CD4-positive, alpha-beta T cell (primary cell): ENCODE results near the gene SCFD2. TPM values are rescaled to one million over a fixed set of nuclear protein-coding genes. Genes with fewer than 3 reads are reported as not detected.

Experiments used
- ATAC-seq: fragments of 200-7000 bp; cut with Tn5 transposase; one replicate; pipeline ENCODE4 v1.10.0; 2022; ENCODE audit warnings: mild to moderate bottlenecking; ENCODE audit not compliant: poor library complexity
- CTCF ChIA-PET: fragments of 350-600 bp; sonication (Branson Sonifier 250); formaldehyde crosslinking; loops from one replicate; lab custom pipeline; 2021; ENCODE audit warnings: antibody characterized with exemption, inconsistent platforms; lab: Charles Lee
- POLR2A ChIA-PET: fragments of 350-600 bp; sonication (Branson Sonifier 250); formaldehyde crosslinking; loops from one replicate; lab custom pipeline; 2021; ENCODE audit warnings: antibody characterized with exemption, inconsistent platforms; lab: Charles Lee
- DNase-seq, 14 experiments: peaks; one replicate each; pipeline ENCODE4 v3.0.0-alpha.2; 2013 to 2020; ENCODE audit warnings: mixed read lengths in 2 of 14
- H3K27ac ChIP-seq, 2 donors: one replicate each; pipeline versions ENCODE4 v1.5.1 to v1.7.0; 2013; ENCODE audit warnings: low read length in 2 of 2, low read depth in 1 of 2, mild to moderate bottlenecking in 1 of 2
- H3K27me3 ChIP-seq, 2 experiments: 1 replicate in 1 of 2; 2 replicates in 1 of 2; pipeline versions ENCODE4 v1.6.1 to v1.7.0; 2013; ENCODE audit warnings: low read length in 2 of 2, control low read depth in 1 of 2, mild to moderate bottlenecking in 1 of 2, moderate library complexity in 1 of 2; ENCODE audit not compliant: insufficient read depth in 2 of 2, control insufficient read depth in 1 of 2
- H3K36me3 ChIP-seq: one replicate; pipeline ENCODE4 v1.6.1; 2013; ENCODE audit warnings: low read length, control low read depth; ENCODE audit not compliant: insufficient read depth
- H3K4me1 ChIP-seq: one replicate; pipeline ENCODE4 v1.6.1; 2013; ENCODE audit warnings: low read length, control low read depth; ENCODE audit not compliant: insufficient read depth
- H3K4me3 ChIP-seq: one replicate; pipeline ENCODE4 v1.5.1; 2013; ENCODE audit warnings: mild to moderate bottlenecking, low read length, moderate library complexity
- H3K9me3 ChIP-seq, 2 experiments: 1 replicate in 1 of 2; 2 replicates in 1 of 2; pipeline versions ENCODE4 v1.6.1 to v1.7.0; 2013; ENCODE audit warnings: low read length in 2 of 2, mild to moderate bottlenecking in 2 of 2, control low read depth in 1 of 2, moderate library complexity in 1 of 2; ENCODE audit not compliant: control insufficient read depth in 1 of 2, insufficient read depth in 1 of 2
- H3K27ac Mint-ChIP-seq: one replicate; pipeline ENCODE4 v1.8.0; 2020; ENCODE audit warnings: mixed read lengths
- H3K27me3 Mint-ChIP-seq: one replicate; pipeline ENCODE4 v1.8.0; 2021; ENCODE audit warnings: mixed read lengths
- H3K36me3 Mint-ChIP-seq: one replicate; pipeline ENCODE4 v1.8.0; 2021; ENCODE audit warnings: low read depth, mixed read lengths
- H3K4me1 Mint-ChIP-seq: one replicate; pipeline ENCODE4 v1.8.0; 2021; ENCODE audit warnings: low read depth, mixed read lengths
- H3K4me3 Mint-ChIP-seq: one replicate; pipeline ENCODE4 v1.8.0; 2020; ENCODE audit warnings: mild to moderate bottlenecking, mixed read lengths
- H3K9me3 Mint-ChIP-seq: one replicate; pipeline ENCODE4 v1.8.0; 2020; ENCODE audit warnings: mixed read lengths
- CTCF ChIP-seq: fragments of 200-600 bp; IDR thresholded peaks from one replicate; pipeline ENCODE4 v1.8.0; 2022; ENCODE audit warnings: antibody characterized with exemption, mild to moderate bottlenecking
- intact Hi-C, 2 experiments: fragments of 100-400 bp; cut with DNase I in 1 of 2; cut with micrococcal nuclease in 1 of 2; formaldehyde crosslinking; loops; one replicate each; pipeline versions ENCODE4 v1.15.1 to v1.9.0; 2023 to 2025; cut with DNase I, micrococcal nuclease
- total RNA-seq, 174 experiments: library from RNA in 2 of 174; stranded (reverse) in 2 of 174; gene quantifications; one replicate each; pipeline ENCODE4 v1.2.3 and lab custom pipeline; 2021 to 2026

SCFD2 gene
- total RNA-seq, 2 experiments from 2014 or later = 15.4 to 17.6 TPM

DNA sequence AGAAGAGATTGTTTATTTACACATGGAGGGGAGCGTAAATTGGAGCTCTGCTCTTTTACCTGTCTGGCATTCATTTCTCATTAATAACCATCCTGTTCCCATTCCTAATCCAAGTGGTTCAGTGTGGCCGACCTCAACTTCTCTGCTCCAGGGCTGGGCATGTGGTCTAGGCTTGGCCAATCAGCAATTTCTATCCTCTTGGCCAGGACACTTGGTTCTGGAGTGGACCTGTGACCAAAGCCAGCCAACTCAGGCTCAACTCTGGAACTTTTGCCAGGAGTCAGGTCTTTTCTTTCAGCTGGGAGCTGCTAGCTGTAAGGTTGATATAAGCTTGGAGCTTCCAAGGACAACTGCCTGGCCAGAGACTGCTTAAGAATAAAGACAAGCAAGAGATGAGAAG lies 519.4 kb downstream of the SCFD2 start:
- CTCF ChIA-PET = no interaction called here
- Histone ChIP-seq H3K36me3 (no peaks in the 10 kb centered on the region), H3K27me3 (no peaks in the 10 kb centered on the region), H3K27ac (no peak overlapping the region), H3K9me3 (no peaks in the 10 kb centered on the region), H3K4me3 (no peak overlapping the region), H3K4me1 (no peaks in the 10 kb centered on the region)
- POLR2A ChIA-PET = no interaction called here
- Mint-ChIP-seq H3K4me1 (no peaks in the 10 kb centered on the region), H3K27ac (no peak overlapping the region), H3K4me3 (no peak overlapping the region), H3K9me3 (no peaks in the 10 kb centered on the region), H3K36me3 (no peaks in the 10 kb centered on the region), H3K27me3 (no peaks in the 10 kb centered on the region)
- TF ChIP-seq CTCF = no peak
- ATAC-seq = no peak
- DNase-seq = no peak
- intact Hi-C loops = no loop called here

DNA sequence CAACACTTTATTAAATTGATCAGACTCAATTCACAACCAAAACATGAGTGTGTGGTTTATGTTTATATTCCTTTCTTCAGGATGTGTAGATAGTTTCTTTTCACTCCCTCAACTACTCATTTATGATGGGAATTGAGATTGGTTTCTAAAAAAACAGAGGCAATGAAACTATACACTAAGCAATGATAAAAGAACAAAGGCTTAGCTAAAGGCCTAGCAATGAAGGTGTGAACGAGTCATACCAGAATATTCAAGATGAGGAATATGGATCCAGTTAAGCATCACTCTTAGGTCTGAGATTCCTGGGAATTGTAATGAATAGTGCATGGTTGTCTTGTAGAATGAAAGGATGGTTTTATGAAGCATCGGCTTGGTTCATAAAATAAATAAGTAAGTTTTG lies 521.3 kb downstream of the SCFD2 start:
- ATAC-seq (no peak), DNase-seq (no peak)
- Histone ChIP-seq H3K9me3 (no peaks in the 10 kb centered on the region), H3K4me3 (no peak overlapping the region), H3K27me3 (no peaks in the 10 kb centered on the region), H3K27ac (no peak overlapping the region), H3K4me1 (no peaks in the 10 kb centered on the region), H3K36me3 (no peaks in the 10 kb centered on the region)
- Mint-ChIP-seq H3K9me3 (no peaks in the 10 kb centered on the region), H3K36me3 (no peaks in the 10 kb centered on the region), H3K4me3 (no peak overlapping the region), H3K27me3 (no peaks in the 10 kb centered on the region), H3K4me1 (no peaks in the 10 kb centered on the region), H3K27ac (no peak overlapping the region)
- CTCF ChIA-PET = no interaction called here
- POLR2A ChIA-PET = interaction anchor here (0.7 kb wide), 1 partner anchor 132 kb away, joined by 3 read pairs; no protein-coding TSS in a partner anchor
- TF ChIP-seq CTCF = no peak
- intact Hi-C loops = no loop called here

DNA sequence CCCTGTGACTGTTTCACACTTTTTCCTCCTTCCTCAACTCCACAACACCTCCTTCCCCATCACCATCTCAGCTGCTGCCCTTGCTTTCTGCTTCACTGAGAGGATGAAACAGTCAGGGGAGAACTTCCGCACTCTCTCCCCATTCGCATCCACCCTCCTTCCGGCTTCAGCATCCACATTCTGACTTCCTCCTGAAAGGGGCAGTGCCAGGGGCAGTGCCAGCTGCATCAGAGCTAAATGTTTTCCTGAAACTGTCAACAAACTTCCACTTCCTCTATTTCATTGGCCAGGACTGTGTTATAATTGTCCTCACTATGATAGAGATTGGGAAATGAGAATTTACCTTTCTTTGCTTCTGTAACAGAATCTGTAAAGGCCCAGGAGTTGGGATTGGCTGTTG lies 521.9 kb downstream of the SCFD2 start:
- Mint-ChIP-seq H3K9me3 (no peaks in the 10 kb centered on the region), H3K27ac (no peak overlapping the region), H3K36me3 (no peaks in the 10 kb centered on the region), H3K27me3 (no peaks in the 10 kb centered on the region), H3K4me1 (no peaks in the 10 kb centered on the region), H3K4me3 (no peak overlapping the region)
- intact Hi-C loops = no loop called here
- DNase-seq (peak in 3 of 14 experiments; percentile 11 to 51 (median 45)), ATAC-seq (no peak)
- ChIA-PET POLR2A (interaction anchor here (0.7 kb wide), 1 partner anchor 132 kb away, joined by 3 read pairs; no protein-coding TSS in a partner anchor), CTCF (no interaction called here)
- Histone ChIP-seq H3K4me1 (no peaks in the 10 kb centered on the region), H3K27ac (no peak overlapping the region), H3K9me3 (no peaks in the 10 kb centered on the region), H3K36me3 (no peaks in the 10 kb centered on the region), H3K27me3 (no peaks in the 10 kb centered on the region), H3K4me3 (no peak overlapping the region)
- no peak for TF ChIP-seq CTCF
